GM12872 (cell line): ENCODE data around the gene GARIN5A.
A peak's percentile ranks its signal among the peaks of the same experiment; 100 is the strongest.

Source experiments
- TF ChIP-seq, protein P1 (sequence below): IDR thresholded peaks from 3 replicates; pipeline ENCODE4 v1.5.1; 2011; ENCODE audit warnings: low read depth, mild to moderate bottlenecking, low read length, moderate library complexity; ENCODE audit not compliant: insufficient read depth

GARIN5A gene

DNA sequence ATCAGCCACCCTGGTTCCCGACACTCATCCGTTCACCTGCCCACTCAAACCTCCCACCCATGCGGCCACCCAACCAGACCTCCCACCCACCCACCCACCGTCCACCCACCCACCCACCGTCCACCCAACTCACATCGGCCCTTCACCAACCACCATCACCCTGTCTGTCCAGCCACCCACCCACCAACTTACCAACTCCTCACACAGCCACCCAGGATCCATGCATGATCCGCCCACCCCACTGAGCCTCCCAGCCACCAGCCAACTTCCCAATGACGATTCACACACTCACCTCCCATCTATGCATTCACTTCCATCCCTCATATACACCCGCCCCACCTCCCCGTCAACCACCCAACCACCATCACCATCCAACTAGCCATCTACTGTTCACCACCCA lies 30.1 kb upstream of the GARIN5A start:
- TF ChIP-seq, protein P1, sequence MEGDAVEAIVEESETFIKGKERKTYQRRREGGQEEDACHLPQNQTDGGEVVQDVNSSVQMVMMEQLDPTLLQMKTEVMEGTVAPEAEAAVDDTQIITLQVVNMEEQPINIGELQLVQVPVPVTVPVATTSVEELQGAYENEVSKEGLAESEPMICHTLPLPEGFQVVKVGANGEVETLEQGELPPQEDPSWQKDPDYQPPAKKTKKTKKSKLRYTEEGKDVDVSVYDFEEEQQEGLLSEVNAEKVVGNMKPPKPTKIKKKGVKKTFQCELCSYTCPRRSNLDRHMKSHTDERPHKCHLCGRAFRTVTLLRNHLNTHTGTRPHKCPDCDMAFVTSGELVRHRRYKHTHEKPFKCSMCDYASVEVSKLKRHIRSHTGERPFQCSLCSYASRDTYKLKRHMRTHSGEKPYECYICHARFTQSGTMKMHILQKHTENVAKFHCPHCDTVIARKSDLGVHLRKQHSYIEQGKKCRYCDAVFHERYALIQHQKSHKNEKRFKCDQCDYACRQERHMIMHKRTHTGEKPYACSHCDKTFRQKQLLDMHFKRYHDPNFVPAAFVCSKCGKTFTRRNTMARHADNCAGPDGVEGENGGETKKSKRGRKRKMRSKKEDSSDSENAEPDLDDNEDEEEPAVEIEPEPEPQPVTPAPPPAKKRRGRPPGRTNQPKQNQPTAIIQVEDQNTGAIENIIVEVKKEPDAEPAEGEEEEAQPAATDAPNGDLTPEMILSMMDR = no peak

DNA sequence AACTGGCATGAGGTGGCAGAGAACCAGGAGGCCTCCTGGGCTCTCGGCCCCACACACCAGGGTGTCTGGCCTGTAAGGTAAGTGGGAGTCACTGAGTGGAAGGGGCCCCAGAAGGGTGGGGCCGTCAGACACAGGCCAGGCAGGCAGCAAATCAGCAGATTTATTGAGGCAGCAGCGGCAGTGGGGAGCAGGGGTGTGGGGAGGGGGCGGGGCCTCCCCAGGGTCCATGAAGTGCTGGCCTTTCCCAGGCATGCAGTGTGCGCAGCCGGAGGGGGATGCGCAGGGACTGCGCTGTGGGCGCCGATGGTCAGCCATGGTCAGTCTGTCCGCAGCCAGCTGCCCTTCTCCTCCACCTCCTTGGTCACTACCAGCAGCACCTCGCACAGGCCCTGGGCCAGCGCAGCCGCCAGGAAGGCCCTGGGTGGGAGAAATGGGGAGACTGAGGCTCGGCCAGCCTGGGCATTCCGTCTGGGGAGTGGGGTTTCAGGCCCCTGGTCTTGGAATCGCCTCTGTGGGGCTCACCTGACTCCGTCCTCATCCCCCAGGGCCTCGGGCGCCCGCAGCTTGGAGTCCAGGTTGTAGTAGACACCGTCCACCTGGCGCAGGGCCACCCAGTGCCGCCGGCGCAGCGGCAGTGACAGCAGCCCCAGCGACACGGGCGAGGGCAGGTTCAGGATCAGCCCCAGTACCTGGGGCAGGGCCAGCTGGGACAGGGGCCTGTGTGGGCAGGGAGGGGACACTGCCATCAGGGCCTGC lies 29.4 kb upstream of the GARIN5A start:
- TF ChIP-seq, protein P1 = no peak

DNA sequence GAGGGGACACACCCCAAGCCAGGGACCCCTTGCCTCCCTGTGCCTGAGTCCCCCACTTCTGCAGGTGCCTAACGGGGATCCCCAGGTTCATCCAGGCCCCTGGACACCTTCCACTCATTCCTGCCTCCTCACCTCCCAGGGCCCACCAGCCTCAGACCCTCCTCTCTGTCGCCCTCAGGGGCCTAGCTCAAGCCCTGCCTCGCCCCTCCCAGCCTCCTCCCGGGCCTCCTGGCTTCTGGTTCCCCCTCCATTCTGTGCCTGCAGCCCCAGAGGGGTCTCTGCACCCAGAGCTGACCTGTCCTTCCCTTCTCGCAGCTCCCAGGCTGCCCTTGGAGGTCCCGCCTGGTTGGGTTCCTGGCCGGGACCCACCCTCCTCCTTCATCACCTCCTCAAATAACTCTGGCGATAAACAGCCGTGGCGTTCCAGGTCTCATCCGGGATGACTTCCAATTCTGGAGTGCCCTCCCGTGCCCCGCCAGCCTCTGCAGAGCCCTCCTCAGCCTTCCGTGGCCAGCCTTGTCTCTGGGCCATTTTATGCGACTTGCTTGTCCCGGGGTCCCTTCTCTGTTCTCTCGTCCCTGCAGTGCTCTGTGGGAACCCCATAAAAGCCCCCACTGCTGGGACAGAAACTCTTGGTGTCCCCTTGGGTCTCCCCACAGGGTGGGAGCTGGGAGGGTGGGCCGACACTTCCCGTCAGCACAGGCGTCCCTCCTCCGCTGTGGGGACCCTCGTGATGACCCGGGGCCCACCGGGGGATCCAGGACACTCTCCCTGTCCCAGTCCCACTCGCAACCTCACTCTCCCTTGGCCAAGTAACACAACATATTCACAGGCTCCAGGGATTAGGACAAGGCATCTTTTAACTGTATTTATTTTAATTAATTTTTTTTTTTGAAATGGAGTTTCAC lies 25.2 kb upstream of the GARIN5A start:
- TF ChIP-seq, protein P1 = no peak

DNA sequence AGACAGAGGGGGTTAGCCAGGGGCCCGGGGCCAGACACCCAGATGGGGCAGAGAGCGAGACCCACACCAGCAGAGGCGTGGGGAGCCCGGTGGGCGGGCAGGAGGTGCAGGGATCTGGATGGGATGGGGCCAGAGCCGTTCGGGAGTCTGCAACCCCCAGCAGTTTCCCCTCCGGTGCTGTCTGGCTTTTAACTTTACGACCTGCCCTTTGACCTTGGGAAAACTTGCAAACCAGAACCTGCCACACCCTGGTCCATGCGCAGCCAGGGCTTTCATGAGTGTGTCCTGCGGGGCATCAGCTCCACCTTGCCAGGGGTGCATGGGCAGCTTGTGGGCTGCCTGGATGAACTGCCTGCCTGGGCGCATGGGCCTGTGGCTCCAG lies 24.5 kb upstream of the GARIN5A start:
- TF ChIP-seq, protein P1 = no peak

DNA sequence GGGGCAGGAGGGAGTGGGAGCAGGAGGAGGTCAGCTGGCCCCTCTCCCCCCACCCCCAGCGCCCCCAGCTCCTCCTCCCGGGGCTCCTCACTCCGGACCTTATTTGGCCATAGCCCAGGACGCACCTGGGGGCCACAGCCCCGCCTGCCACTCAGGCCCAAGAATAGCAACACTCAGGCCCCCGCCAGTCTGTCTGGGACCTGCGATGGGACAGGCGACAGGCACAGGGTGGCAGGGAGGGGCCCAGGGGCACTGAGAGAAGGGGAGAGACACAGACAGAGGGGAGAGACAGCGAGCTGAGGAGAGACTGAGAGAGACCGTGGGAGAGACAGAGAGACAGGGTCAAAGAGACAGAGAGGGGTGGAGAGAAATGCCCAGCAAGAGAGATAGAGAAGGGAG lies 24.1 kb upstream of the GARIN5A start:
- TF ChIP-seq, protein P1 = no peak

DNA sequence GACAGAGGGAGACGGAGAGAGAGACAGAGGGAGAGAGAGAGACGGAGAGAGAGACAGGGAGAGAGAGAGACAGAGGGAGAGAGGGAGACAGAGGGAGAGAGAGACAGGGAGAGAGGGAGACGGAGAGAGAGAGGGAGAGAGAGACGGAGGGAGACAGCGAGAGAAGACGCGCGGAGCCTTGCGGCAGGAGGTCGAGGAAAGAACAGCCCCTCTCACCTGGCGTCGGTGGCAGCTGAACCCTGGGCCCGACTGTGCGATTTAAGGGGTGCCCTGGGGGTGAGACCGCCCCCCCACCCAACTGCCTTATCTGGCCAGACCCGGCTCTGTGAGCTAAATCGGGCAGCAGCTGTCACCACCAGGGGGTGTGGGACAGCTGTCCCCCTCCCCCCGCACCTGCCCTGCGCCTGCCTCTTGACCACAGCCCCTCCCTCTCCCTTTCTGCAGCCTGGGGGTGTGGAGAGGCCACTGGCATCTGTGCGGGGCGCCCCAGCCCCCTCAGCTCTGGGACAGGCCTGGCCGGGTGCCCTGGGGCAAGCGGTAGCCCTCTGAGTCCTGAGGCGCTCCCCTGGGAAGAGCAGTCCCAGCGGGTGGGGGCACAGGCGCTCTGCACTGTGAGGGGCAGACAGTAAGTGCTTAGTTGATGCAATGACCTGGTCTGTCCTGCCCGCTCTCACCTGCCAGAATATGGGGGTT lies 23.6 kb upstream of the GARIN5A start:
- TF ChIP-seq, protein P1 = peak; percentile 32; the same call in 2 of the 3 replicates
